Adipocyte (in vitro differentiated cells): ENCODE results near the gene HTR3C.
"Not testable (repeated sequence)": the region's sequence is repeated elsewhere in the genome, so short reads cannot be mapped to it uniquely, and the experiment has no call there.

ENCODE experiments used
- DNase-seq: peaks from one replicate; pipeline ENCODE4 v3.0.0-alpha.2; 2015; ENCODE audit warnings: low read depth
- H3K27me3 ChIP-seq: replicated peaks from 2 replicates; pipeline ENCODE4 v1.7.0; 2013; ENCODE audit warnings: mild to moderate bottlenecking, low read length, moderate library complexity; ENCODE audit not compliant: control insufficient read depth, insufficient read depth
- H3K36me3 ChIP-seq: 2 replicates; pipeline ENCODE4 v1.7.0; 2013; ENCODE audit warnings: low read length, mild to moderate bottlenecking, moderate library complexity; ENCODE audit not compliant: control insufficient read depth, insufficient read depth, severe bottlenecking
- H3K4me1 ChIP-seq: 2 replicates; pipeline ENCODE4 v1.7.0; 2013; ENCODE audit warnings: mild to moderate bottlenecking, low read length, moderate library complexity; ENCODE audit not compliant: control insufficient read depth, insufficient read depth
- H3K4me3 ChIP-seq: 2 replicates; pipeline ENCODE4 v1.7.0; 2013; ENCODE audit warnings: mild to moderate bottlenecking, low read length, moderate library complexity
- H3K9ac ChIP-seq: 2 replicates; pipeline ENCODE4 v1.7.0; 2013; ENCODE audit warnings: mild to moderate bottlenecking, low read length, moderate library complexity
- H3K9me3 ChIP-seq: 2 replicates; pipeline ENCODE4 v1.7.0; 2013; ENCODE audit warnings: mild to moderate bottlenecking, low read length, moderate library complexity; ENCODE audit not compliant: control insufficient read depth

HTR3C gene

DNA sequence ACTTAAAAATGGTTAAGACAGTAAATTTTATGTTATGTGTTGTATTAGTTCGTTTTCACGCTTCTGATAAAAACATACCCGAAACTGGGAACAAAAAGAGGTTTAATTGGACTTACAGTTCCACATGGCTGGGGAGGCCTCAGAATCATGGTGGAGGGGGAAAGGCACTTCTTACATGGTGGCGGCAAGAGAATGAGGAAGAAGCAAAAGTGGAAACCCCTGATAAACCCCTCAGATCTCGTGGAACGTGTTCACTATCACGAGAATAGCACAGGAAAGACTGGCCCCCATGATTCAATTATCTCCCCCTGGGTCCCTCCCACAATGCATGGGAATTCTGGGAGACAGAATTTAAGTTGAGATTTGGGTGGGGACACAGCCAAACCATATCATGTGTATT is 18.3 kb downstream of the HTR3C start:
- not testable (repeated sequence) for H3K27me3 ChIP-seq, H3K9ac ChIP-seq, H3K9me3 ChIP-seq, DNase-seq, H3K36me3 ChIP-seq, H3K4me3 ChIP-seq, H3K4me1 ChIP-seq

DNA sequence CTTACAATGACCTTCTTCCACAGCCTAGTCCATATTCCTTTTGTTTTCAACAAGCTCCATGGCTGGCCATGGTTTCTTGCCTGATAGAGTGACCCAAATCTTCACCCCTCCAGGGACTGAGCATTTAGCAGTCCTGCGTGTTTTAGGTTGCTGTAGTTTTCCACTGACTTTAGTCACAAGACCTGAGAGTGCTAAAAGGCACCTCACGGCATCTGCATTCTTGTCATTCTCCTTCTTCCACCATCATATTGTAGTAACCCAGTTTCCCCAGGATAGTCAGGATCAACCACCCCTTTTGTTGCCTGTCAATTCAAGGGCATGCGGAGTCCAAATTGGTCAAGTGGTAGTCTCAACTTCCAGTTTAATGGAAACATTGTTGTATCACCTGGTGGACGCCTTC is 20.8 kb downstream of the HTR3C start:
- no peak overlapping the region for H3K9ac ChIP-seq
- no peak overlapping the region for H3K4me3 ChIP-seq
- H3K27me3 ChIP-seq, result peaks cover 11% of the 10 kb centered on the region
- H3K4me1 ChIP-seq, result no peaks in the 10 kb centered on the region
- no peaks in the 10 kb centered on the region for H3K36me3 ChIP-seq
- no peaks in the 10 kb centered on the region for H3K9me3 ChIP-seq
- no peak for DNase-seq

GRCh38 chr3:184075901-184076300 is 23.1 kb downstream of the HTR3C start:
- Histone ChIP-seq H3K9ac (no peak overlapping the region), H3K4me3 (no peak overlapping the region), H3K4me1 (no peaks in the 10 kb centered on the region), H3K9me3 (no peaks in the 10 kb centered on the region), H3K36me3 (no peaks in the 10 kb centered on the region), H3K27me3 (peaks cover 12% of the 10 kb centered on the region)
- no peak for DNase-seq

- no peaks in the 10 kb centered on the region for H3K4me1 ChIP-seq
- H3K9ac ChIP-seq, result no peak overlapping the region
- H3K27me3 ChIP-seq, result peaks cover 29% of the 10 kb centered on the region
- no peaks in the 10 kb centered on the region for H3K9me3 ChIP-seq
- DNase-seq, result no peak
- no peak overlapping the region for H3K4me3 ChIP-seq
- no peaks in the 10 kb centered on the region for H3K36me3 ChIP-seq
Measured at GRCh38 chr3:184077881-184078280, 25.0 kb downstream of the HTR3C start.

- Histone ChIP-seq H3K36me3 (no peaks in the 10 kb centered on the region), H3K9ac (no peak overlapping the region), H3K9me3 (no peaks in the 10 kb centered on the region), H3K4me1 (no peaks in the 10 kb centered on the region), H3K27me3 (peaks cover 25% of the 10 kb centered on the region), H3K4me3 (no peak overlapping the region)
- peak; percentile 82 for DNase-seq
Measured at GRCh38 chr3:184078851-184079250, 26.0 kb downstream of the HTR3C start.

DNA sequence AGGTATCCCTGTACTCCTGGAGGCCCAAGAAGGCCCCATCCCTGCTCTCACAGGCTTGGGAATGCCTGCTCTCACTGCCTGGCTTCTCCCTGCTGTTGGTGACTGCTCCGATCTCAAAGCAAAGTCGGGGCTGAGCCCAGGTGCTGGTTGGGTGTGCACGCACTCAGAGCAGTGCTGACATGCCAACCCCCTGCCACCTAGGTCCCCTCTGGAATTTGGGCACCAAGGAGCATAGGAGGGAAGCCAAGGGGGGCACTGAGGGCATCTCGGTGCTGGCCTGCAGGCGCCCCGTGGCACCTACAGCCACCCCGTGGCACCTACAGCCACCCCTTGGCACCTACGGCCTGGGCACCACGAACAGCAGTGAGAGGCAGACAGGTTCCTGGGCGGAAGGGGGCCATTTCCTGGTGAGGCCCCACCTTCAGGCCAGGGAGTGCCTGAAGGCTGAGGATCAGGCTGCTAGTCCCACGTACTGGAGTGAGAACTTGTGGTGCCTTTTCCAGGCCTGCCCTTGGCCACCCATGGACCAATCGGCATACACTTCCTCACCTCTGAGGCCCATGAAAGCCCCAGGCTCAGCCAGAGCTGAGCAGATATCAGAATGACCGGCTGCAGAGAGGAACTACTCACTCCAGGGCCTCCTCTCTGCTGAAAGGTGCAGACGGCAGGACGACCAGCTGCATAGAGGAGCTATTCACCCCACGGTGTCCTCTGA is 28.4 kb downstream of the HTR3C start:
- H3K9me3 ChIP-seq, result peaks cover 16% of the 10 kb centered on the region
- H3K4me1 ChIP-seq, result no peaks in the 10 kb centered on the region
- no peak overlapping the region for H3K4me3 ChIP-seq
- peaks cover 23% of the 10 kb centered on the region for H3K27me3 ChIP-seq
- no peak for DNase-seq
- H3K9ac ChIP-seq, result no peak overlapping the region
- no peaks in the 10 kb centered on the region for H3K36me3 ChIP-seq

DNA sequence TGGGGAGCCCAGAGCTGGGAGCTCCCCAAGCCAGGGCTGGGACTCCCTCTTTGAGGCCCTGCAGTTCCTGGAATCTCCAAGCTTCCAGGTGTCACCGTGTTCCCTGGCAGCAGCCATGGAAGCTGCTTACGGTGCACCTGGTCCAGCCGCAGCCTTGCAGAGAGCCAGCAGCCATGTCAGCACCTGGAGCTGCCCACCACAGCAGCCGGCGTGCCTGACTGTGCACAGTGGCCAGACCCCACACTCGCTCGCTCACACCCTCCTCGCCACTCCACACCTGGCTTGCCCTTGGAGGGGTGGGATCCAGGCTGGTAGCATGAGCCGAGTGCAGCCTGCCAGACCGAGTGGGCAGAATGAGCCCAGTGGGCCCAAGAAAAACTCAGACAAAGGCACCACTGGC is 29.2 kb downstream of the HTR3C start:
- Histone ChIP-seq H3K4me1 (no peaks in the 10 kb centered on the region), H3K27me3 (peaks cover 19% of the 10 kb centered on the region), H3K4me3 (no peak overlapping the region), H3K36me3 (no peaks in the 10 kb centered on the region), H3K9me3 (peaks cover 16% of the 10 kb centered on the region), H3K9ac (no peak overlapping the region)
- DNase-seq, result no peak

GRCh38 chr3:184082465-184082864 is 29.6 kb downstream of the HTR3C start:
- H3K9ac ChIP-seq, result no peak overlapping the region
- no peak overlapping the region for H3K4me3 ChIP-seq
- DNase-seq, result no peak
- no peaks in the 10 kb centered on the region for H3K4me1 ChIP-seq
- no peaks in the 10 kb centered on the region for H3K36me3 ChIP-seq
- H3K9me3 ChIP-seq, result peaks cover 16% of the 10 kb centered on the region
- peaks cover 19% of the 10 kb centered on the region for H3K27me3 ChIP-seq

DNA sequence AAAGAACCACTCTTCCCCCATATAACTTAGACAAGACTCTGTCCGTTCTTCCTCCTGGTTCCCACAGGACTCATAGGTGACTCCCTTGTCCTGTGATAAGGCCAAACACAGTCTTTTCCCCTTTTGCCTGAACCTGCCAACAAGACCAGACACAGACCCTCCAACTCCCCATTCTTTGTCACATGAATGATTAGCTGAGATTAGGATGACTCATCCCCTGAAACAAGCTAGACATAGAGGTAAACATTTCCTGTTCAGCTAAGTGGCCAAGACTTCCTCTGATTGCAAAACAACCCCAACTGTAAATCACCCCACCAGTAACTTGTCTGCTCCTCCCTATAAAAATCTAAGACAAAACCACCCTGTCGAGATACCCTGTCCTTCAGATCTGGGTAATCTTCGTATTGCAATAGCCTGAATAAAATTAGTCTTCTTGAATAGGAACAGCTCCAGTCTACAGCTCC is 32.6 kb downstream of the HTR3C start:
- H3K9ac ChIP-seq, result no peak overlapping the region
- H3K36me3 ChIP-seq, result no peaks in the 10 kb centered on the region
- peaks cover 16% of the 10 kb centered on the region for H3K9me3 ChIP-seq
- peaks cover 19% of the 10 kb centered on the region for H3K27me3 ChIP-seq
- no peak overlapping the region for H3K4me3 ChIP-seq
- H3K4me1 ChIP-seq, result no peaks in the 10 kb centered on the region
- no peak for DNase-seq

- no peak for DNase-seq
- Histone ChIP-seq H3K4me1 (no peaks in the 10 kb centered on the region), H3K9me3 (peaks cover 28% of the 10 kb centered on the region)
Measured at GRCh38 chr3:184092199-184092598, 39.4 kb downstream of the HTR3C start.

GRCh38 chr3:184096811-184097383 is 44.0 kb downstream of the HTR3C start, which contains the start of gene HTR3E:
TSS of gene HTR3E (plus strand) at chr3:184097064. CDS start at chr3:184097530, 466 bp downstream.
- H3K9ac ChIP-seq, result no peak within 1 kb of the TSS
- H3K27me3 ChIP-seq, result peaks cover 20% of the 10 kb centered on the region
- no peak for DNase-seq
- no peaks in the 10 kb centered on the region for H3K4me1 ChIP-seq
- no peaks in the 10 kb centered on the region for H3K36me3 ChIP-seq
- H3K9me3 ChIP-seq, result peaks cover 19% of the 10 kb centered on the region
- no peak within 1 kb of the TSS for H3K4me3 ChIP-seq

More at GRCh38 chr3:184092199-184092598, 39.4 kb downstream of the HTR3C start:
- Histone ChIP-seq H3K27me3 (no peaks in the 10 kb centered on the region), H3K9ac (no peak overlapping the region), H3K36me3 (no peaks in the 10 kb centered on the region), H3K4me3 (no peak overlapping the region)
